OCI-M2 (cell line): ENCODE results near the gene SCO1.
"Not testable (repeated sequence)": the region's sequence is repeated elsewhere in the genome, so short reads cannot be mapped to it uniquely, and the experiment has no call there.

Experiments
- DNase-seq: peaks from one replicate; lab custom pipeline; 2025; ENCODE audit not compliant: unreplicated experiment; lab: John Stamatoyannopoulos, UW

The SCO1 gene

GRCh38 chr17:10726196-10726595, 28.9 kb upstream of the SCO1 start:
- DNase-seq: no peak

- no peak for DNase-seq
Measured at GRCh38 chr17:10725262-10725661, 27.9 kb upstream of the SCO1 start.

DNA sequence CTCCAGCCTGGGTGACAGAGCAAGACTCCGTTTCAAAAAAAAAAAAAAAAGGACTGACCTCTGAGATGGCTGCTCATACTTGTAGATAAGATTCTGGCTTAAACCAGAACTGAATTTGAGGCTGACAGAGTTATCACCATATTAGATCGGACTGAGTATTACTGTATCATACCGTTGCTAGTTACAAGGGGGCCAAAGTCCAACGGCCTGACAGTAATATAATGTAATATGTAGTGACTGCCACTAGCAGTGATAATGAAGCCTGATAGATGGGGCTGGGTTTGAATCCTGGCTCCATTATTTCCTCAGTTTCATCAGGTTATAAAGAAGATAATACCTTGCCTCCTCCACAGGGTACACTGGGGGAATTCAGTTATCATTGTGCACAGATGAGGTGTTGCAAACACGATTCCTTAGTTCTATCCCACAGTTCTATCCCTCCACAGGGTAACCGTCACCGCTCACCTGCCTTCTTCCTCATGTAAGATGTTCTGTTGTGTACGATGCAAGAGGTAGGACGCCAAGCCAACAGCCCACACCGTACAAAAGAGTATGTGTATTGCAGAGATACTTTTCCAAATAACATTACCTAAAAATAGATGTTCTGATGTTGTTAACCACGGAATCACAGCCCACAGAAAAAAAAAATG, 27.3 kb upstream of the SCO1 start:
- DNase-seq: no peak

GRCh38 chr17:10718547-10718946, 21.2 kb upstream of the SCO1 start:
- DNase-seq: no peak

GRCh38 chr17:10716218-10716617, 18.9 kb upstream of the SCO1 start:
- DNase-seq: no peak

GRCh38 chr17:10713318-10713717, 16.0 kb upstream of the SCO1 start:
- DNase-seq: no peak

GRCh38 chr17:10705727-10706126, 8.4 kb upstream of the SCO1 start:
- no peak for DNase-seq

DNA sequence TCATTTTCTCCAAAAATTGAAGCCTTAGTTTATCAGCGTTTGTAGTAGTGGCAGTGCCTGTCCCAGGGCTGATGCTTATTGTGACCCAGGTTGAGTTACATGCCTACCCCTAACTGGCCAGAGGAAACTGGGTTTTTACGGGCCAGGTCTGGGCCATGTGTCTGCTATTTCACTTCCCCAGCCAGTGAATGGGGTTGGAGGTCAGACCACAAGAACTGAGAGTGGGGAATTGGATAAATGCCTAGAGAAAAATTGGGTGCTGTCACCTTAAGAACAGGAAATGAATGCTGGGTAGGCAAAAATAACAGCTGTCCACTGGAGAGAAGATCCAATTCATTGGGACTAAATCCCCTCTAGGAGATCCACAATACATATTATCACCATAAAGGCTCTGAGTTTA, 5.2 kb upstream of the SCO1 start:
- DNase-seq: no peak

GRCh38 chr17:10699856-10700255, 2.5 kb upstream of the SCO1 start:
- DNase-seq: no peak

DNA sequence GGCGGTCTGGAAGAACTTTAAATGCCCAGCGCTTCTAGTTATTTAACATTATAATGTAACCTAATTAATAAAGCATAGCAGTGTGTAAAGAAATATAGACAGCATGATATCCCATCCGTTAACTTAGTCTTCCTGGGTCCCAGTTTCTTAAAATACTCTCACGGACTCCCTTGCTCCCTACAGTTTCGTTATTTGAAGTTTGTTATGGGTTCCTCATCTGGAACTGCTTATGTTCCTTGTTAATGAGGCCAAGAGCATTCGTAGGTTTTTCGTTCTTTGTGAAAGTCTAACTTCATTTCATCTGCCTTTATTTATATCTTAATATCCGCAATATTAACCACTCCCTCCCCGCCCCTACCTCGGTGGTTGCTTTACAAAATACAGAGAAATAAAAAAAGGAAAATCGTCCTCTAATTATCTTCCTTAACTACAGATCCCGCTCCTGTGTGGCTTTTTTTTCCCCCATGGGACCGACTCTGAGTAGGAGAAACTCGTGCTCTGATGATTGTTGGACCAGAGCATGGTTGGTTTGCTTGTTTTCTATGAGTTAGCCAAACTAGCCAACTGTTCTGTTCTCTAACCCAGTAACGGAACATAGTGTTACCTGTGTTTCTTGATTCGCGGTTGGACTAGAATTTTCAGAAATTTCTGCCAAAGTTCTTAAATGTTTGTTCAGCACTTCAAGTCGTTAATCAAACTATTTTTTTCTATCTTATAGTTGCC, 924 bp upstream of the SCO1 start:
- no peak for DNase-seq

DNA sequence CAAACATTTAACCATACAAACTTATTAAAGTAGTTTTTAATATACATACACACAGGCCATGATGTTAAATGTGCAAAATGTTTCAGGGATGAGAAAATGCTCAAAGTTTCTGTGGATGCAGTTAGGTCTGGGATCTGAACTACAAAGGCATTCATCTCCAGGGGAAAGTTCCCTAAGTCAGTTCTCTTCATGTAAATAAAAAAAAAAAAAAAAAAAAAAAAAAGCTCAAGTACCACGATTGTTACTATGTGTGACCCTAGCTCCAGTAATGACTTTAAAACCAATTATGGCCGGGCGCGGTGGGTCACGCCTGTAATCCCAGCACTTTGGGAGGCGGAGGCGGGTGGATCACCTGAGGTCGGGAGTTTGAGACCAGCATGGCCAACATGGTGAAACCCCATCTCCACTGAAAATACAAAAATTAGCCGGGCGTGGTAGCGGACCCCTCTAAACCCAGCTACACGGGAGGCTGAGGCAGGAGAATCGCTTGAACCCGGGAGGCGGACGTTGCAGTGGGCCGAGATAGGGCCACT, 1.4 kb downstream of the SCO1 start:
- DNase-seq: not testable (repeated sequence)

DNA sequence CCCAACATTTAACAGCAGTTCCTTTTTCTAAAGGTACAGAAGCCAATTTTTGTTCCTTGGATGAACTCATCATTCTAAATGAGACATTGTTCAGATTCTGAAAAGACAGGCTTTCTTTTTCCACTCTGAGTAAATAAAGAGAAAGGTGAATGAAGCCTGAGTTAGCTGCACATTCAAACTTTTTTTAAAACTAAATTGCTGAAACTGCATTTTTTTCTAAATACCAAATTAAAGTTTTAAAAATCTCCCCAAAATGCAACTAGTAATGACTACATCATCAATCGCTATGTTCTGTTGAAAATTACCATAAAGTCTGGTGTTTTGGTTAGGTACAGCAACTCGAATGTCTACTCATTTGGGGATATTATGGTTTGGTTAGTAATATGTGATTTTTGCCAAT, 9.8 kb downstream of the SCO1 start:
- DNase-seq: no peak

DNA sequence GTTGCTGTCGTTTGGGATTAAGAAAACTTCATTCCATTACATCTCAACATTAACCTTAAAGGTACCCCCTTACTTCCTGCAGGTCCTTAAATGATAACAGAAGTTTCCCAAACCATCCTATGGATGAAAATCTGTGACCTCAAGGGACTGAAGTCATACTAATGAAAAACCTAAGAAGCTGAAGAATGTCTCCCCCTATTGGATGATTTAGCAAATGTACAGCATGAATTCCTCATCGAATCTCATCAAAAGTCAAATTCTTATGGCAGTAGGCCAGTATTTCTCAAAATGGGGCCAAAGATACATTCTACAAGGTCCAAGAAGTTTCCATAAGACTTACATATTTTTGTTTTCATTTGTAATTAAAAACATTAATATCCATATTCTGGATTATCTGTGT, 13.5 kb downstream of the SCO1 start:
- DNase-seq: no peak

- no peak for DNase-seq
Measured at GRCh38 chr17:10681866-10682446, 15.4 kb downstream of the SCO1 start.

- DNase-seq: no peak
Measured at GRCh38 chr17:10674704-10675103, 22.6 kb downstream of the SCO1 start.

DNA sequence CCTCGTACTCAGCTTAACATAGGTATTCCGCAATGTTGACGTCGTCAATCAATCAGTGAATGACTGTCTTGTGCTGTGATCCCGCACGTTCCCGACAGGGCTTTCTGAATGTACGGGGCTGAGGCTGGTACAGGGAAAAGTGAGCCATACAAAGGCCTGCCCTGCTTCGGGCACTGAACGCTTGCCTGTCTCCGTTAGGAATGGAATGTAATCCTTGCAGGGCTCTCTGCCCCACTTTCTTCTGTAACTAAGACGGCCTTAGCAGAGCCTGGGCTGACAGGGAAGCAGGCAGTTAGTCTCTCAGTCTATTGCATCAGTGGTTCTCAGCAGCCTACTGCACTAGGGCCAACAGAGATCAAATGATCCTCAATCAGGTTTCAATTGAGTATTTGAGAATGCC, 24.0 kb downstream of the SCO1 start:
- no peak for DNase-seq

GRCh38 chr17:10668775-10669174, 28.6 kb downstream of the SCO1 start:
- DNase-seq: no peak

DNA sequence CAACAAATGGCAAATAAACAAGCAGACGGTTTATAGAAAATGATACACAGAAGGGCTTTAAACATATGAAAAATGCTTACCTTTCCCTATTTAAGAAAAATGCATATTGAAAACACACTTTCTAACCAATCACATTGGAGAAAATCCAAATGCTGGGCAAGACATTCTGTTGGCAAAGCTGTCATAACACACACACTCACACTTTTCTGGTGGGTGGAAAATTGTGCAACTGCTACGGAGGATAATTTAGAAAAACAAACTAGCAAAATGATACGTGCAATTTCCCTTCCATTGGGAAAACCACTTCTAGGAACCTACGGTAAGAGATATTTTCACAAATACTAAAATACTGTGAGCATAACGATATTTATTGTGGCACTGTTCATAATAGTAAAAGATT, 30.4 kb downstream of the SCO1 start:
- no peak for DNase-seq

GRCh38 chr17:10664571-10664970, 32.8 kb downstream of the SCO1 start:
- DNase-seq: no peak

DNA sequence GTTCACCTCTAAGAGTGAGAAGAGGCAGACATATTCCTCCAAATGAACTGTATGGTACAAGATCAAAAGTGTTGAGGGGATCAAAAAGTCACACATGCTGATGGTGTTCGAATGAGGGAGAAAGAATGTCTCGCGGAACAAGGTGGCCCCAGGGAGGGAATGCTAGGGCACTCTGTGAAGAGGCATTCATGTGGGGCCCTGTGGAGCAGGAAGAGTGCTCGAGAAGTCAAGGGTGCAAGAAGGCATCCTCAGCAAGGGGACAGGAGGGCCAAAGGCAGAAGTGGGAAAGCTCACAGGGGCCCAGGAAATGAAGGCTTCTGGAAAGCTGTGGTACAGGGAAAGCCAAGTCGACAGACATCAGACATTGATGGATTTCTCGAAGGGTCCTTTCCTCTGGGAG, 34.1 kb downstream of the SCO1 start:
- no peak for DNase-seq

- DNase-seq: no peak
Measured at GRCh38 chr17:10661437-10661836, 35.9 kb downstream of the SCO1 start.

DNA sequence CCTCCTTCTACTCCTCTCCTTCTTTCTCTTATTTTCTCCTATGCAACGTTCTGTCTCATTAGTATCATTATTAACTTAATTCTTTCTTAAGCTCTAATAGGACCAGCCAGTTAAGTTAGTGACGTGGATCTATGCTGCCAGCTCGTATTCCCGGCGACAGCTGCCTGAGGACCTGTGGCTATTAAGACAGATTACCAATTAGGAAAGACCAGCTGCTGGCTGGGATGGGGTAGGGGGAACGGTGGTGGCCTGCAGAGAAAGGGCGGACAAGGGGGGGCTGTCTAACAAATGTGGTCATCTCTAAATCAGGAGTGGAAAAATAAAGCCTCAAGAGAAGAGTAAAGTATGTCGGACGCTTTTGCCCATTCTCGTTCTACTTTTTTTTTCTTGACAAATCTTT, 39.5 kb downstream of the SCO1 start:
- DNase-seq: no peak
